Activated CD8-positive, alpha-beta T cell treated with anti-CD3 and anti-CD28 coated beads for 36 hours (primary cell): ENCODE data around the gene PLXNB3. TPM values are rescaled to one million over a fixed set of nuclear protein-coding genes. Genes with fewer than 3 reads are reported as not detected.

Experiments used
- ATAC-seq: fragments of 200-7000 bp; cut with Tn5 transposase; one replicate; pipeline ENCODE4 v1.10.0; 2021; ENCODE audit warnings: mild to moderate bottlenecking, moderate library complexity
- CTCF ChIA-PET: fragments of 350-600 bp; sonication (Branson Sonifier 250); formaldehyde crosslinking; loops from one replicate; lab custom pipeline; 2021; ENCODE audit warnings: antibody characterized with exemption; lab: Charles Lee
- POLR2A ChIA-PET: fragments of 350-600 bp; sonication (Branson Sonifier 250); formaldehyde crosslinking; loops from one replicate; lab custom pipeline; 2021; ENCODE audit warnings: antibody characterized with exemption; lab: Charles Lee
- DNase-seq: peaks from one replicate; pipeline ENCODE4 v3.0.0-alpha.2; 2020
- H3K27ac Mint-ChIP-seq: one replicate; pipeline ENCODE4 v1.8.0; 2021; ENCODE audit warnings: mild to moderate bottlenecking, mixed read lengths
- H3K27me3 Mint-ChIP-seq: one replicate; pipeline ENCODE4 v1.8.0; 2021; ENCODE audit warnings: mixed read lengths
- H3K36me3 Mint-ChIP-seq: one replicate; pipeline ENCODE4 v1.8.0; 2021; ENCODE audit warnings: low read depth, mixed read lengths
- H3K4me1 Mint-ChIP-seq: one replicate; pipeline ENCODE4 v1.8.0; 2021; ENCODE audit warnings: low read depth, mixed read lengths
- H3K4me3 Mint-ChIP-seq: one replicate; pipeline ENCODE4 v1.8.0; 2021; ENCODE audit warnings: mild to moderate bottlenecking, moderate library complexity, mixed read lengths
- H3K9me3 Mint-ChIP-seq: one replicate; pipeline ENCODE4 v1.8.0; 2021; ENCODE audit warnings: mixed read lengths
- intact Hi-C: fragments of 100-400 bp; cut with micrococcal nuclease; formaldehyde crosslinking; loops from one replicate; pipeline ENCODE4 v1.10.0; 2022
- total RNA-seq, 2 experiments: library from RNA; stranded (reverse); gene quantifications; one replicate each; pipeline ENCODE4 v1.2.3, GENCODE V29; 2021
- TF ChIP-seq, protein P1 (sequence below): fragments of 200-600 bp; IDR thresholded peaks from one replicate; pipeline ENCODE4 v1.8.0; 2022; ENCODE audit warnings: antibody characterized with exemption, mild to moderate bottlenecking

Gene PLXNB3
- total RNA-seq, 2 experiments from 2014 or later = 7.7 to 8.2 TPM

DNA sequence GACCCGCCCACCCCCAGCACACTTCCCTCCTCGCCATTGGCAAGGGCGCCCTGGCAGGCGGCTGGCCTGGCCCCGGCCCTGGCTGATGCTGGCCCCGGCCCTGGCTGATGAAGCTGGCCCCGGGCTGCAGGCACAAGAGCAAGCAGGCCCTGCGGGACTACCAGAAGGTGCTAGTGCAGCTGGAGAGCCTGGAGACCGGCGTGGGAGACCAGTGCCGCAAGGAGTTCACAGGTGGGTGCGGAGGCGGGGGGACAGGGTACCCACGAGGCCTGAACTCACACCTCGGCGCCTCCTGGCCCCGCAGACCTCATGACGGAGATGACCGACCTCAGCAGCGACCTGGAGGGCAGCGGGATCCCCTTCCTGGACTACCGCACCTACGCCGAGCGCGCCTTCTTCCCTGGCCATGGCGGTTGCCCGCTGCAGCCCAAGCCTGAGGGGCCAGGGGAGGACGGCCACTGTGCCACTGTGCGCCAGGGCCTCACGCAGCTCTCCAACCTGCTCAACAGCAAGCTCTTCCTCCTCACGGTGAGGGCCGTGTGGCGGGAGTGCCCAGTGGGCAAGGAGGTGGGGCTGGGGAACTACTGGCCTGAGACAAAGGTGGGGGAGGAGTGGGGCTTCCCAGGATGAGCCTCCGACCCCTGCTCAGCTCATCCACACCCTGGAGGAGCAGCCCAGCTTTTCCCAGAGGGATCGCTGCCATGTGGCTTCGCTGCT lies 10.7 kb downstream of the PLXNB3 start:
- DNase-seq (no peak), ATAC-seq (no peak)
- CTCF ChIA-PET = no interaction called here
- intact Hi-C loops = no loop called here
- no peak overlapping the region for H3K27ac Mint-ChIP-seq
- H3K36me3 Mint-ChIP-seq = no peaks in the 10 kb centered on the region
- no peak overlapping the region for H3K4me3 Mint-ChIP-seq
- H3K27me3 Mint-ChIP-seq = peaks cover 1% of the 10 kb centered on the region
- POLR2A ChIA-PET = no interaction called here
- no peaks in the 10 kb centered on the region for H3K4me1 Mint-ChIP-seq
- no peaks in the 10 kb centered on the region for H3K9me3 Mint-ChIP-seq
- TF ChIP-seq, protein P1, sequence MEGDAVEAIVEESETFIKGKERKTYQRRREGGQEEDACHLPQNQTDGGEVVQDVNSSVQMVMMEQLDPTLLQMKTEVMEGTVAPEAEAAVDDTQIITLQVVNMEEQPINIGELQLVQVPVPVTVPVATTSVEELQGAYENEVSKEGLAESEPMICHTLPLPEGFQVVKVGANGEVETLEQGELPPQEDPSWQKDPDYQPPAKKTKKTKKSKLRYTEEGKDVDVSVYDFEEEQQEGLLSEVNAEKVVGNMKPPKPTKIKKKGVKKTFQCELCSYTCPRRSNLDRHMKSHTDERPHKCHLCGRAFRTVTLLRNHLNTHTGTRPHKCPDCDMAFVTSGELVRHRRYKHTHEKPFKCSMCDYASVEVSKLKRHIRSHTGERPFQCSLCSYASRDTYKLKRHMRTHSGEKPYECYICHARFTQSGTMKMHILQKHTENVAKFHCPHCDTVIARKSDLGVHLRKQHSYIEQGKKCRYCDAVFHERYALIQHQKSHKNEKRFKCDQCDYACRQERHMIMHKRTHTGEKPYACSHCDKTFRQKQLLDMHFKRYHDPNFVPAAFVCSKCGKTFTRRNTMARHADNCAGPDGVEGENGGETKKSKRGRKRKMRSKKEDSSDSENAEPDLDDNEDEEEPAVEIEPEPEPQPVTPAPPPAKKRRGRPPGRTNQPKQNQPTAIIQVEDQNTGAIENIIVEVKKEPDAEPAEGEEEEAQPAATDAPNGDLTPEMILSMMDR = no peak

- H3K4me1 Mint-ChIP-seq = no peaks in the 10 kb centered on the region
- no peaks in the 10 kb centered on the region for H3K36me3 Mint-ChIP-seq
- intact Hi-C loops = no loop called here
- H3K27ac Mint-ChIP-seq = no peak overlapping the region
- DNase-seq (no peak), ATAC-seq (no peak)
- ChIA-PET POLR2A (no interaction called here), CTCF (no interaction called here)
- H3K9me3 Mint-ChIP-seq = no peaks in the 10 kb centered on the region
- TF ChIP-seq, protein P1 = no peak
- H3K4me3 Mint-ChIP-seq = no peak overlapping the region
- H3K27me3 Mint-ChIP-seq = peaks cover 5% of the 10 kb centered on the region
Observed at GRCh38 chrX:153775293-153776119, 11.5 kb downstream of the PLXNB3 start.

DNA sequence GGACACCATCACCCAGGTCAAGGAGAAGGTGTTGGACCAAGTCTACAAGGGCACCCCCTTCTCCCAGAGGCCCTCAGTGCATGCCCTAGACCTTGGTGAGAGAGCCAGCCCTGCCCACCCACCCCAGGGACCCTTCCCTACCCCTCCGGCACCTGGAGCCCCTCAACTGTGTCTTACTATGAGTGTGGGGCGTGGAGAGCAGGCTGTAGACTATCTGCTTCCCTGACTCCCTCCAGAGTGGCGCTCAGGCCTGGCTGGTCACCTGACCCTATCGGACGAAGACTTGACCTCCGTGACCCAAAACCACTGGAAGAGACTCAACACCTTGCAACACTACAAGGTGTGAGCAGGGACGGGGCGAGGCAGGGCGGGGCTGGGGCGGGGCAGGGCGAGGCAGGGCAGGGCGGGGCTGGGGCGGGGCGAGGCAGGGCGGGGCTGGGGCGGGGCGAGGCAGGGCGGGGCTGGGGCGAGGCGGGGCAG lies 12.1 kb downstream of the PLXNB3 start:
- TF ChIP-seq, protein P1 = no peak
- H3K27ac Mint-ChIP-seq = no peak overlapping the region
- CTCF ChIA-PET = no interaction called here
- H3K4me3 Mint-ChIP-seq = no peak overlapping the region
- intact Hi-C loops = no loop called here
- no peak for ATAC-seq
- H3K36me3 Mint-ChIP-seq = no peaks in the 10 kb centered on the region
- no peak for DNase-seq
- H3K9me3 Mint-ChIP-seq = no peaks in the 10 kb centered on the region
- no peaks in the 10 kb centered on the region for H3K4me1 Mint-ChIP-seq
- POLR2A ChIA-PET = no interaction called here
- H3K27me3 Mint-ChIP-seq = peaks cover 5% of the 10 kb centered on the region

DNA sequence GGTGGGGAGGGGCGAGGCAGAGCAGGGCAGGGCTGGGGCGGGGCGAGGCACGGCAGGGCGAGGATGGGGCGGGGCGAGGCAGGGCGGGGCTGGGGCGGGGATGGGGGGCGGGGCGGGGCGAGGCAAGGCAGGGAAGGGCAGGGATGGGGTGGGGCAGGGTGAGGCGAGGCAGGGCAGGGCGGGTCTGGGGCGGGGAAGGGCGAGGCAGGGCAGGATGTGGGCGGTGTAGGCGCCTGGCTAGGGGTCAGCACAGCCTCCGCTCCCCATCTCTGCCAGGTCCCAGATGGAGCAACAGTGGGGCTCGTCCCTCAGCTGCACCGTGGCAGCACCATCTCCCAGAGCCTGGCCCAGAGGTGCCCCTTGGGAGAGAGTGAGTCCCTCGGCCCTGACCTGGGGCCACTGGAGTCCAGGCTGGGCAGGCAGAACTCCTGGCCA lies 12.6 kb downstream of the PLXNB3 start:
- intact Hi-C loops = no loop called here
- H3K4me1 Mint-ChIP-seq = no peaks in the 10 kb centered on the region
- ATAC-seq = peak; percentile 41
- TF ChIP-seq, protein P1 = no peak
- H3K36me3 Mint-ChIP-seq = no peaks in the 10 kb centered on the region
- H3K4me3 Mint-ChIP-seq = no peak overlapping the region
- ChIA-PET CTCF (no interaction called here), POLR2A (no interaction called here)
- no peaks in the 10 kb centered on the region for H3K9me3 Mint-ChIP-seq
- no peak for DNase-seq
- no peak overlapping the region for H3K27ac Mint-ChIP-seq
- H3K27me3 Mint-ChIP-seq = peaks cover 5% of the 10 kb centered on the region
